ENCODE data around the gene PRPF40A. TPM values are rescaled to one million over a fixed set of nuclear protein-coding genes. Genes with fewer than 3 reads are reported as not detected.

Gene PRPF40A
- total and polyA plus RNA-seq, 2 of the 8 experiments (the other 6 are each of a cell fraction or from before 2014, with no cell fraction given) = 85.5 to 176 TPM

GRCh38 chr2:152611458-152612231, 105.6 kb downstream of the PRPF40A start:
- Histone ChIP-seq H3K79me1 (ENCODE audit: low read depth, low read length) (no peaks in the 10 kb centered on the region), H3K9ac (replicated peaks in 1 of 4; ENCODE audit: extremely low read depth in 1 of 4, low read depth in 3 of 4, low read length in 3 of 4) (no peak overlapping the region), H3K4me3 (ENCODE audit: extremely low read depth in 1 of 4, insufficient read depth in 2 of 4, low read depth in 3 of 4, low read length in 4 of 4) (no peak overlapping the region), H4K20me1 (replicated peaks in 1 of 2; ENCODE audit: control insufficient read depth in 1 of 2, insufficient read depth in 2 of 2, low read length in 2 of 2) (no peaks in the 10 kb centered on the region), H4K5ac (ENCODE audit: insufficient read length, low read depth, low read length) (no peak overlapping the region), H2AFZ (ENCODE audit: low read length) (no peak overlapping the region), H2BK12ac (ENCODE audit: low read depth, low read length) (no peak overlapping the region), H2AK5ac (ENCODE audit: low read depth, low read length) (no peak overlapping the region), H4K91ac (replicated peaks; ENCODE audit: insufficient read length, low read length) (no peak overlapping the region), H3K18ac (ENCODE audit: extremely low read depth, low read length) (no peak overlapping the region), H4K8ac (ENCODE audit: extremely low read depth, insufficient read depth, low read length) (no peak overlapping the region), H3K9me3 (ENCODE audit: insufficient read depth in 2 of 2, low read depth in 1 of 2, low read length in 1 of 2) (no peaks in the 10 kb centered on the region), H3K4ac (replicated peaks; ENCODE audit: insufficient read length, low read depth, low read length) (no peak overlapping the region), H3K4me1 (replicated peaks in 1 of 4; ENCODE audit: control insufficient read depth in 3 of 4, insufficient read depth in 4 of 4, low read length in 3 of 4) (no peaks in the 10 kb centered on the region), H3K56ac (replicated peaks; ENCODE audit: insufficient read length, low read depth, low read length) (no peak overlapping the region), H2BK5ac (ENCODE audit: low read depth, low read length) (no peak overlapping the region), H3K14ac (ENCODE audit: insufficient read length) (no peak overlapping the region), H3K4me2 (ENCODE audit: insufficient read depth in 1 of 2, low read depth in 2 of 2, low read length in 2 of 2) (no peak overlapping the region), H2BK15ac (ENCODE audit: low read length) (no peak overlapping the region), H2BK120ac (replicated peaks; ENCODE audit: low read depth, low read length) (no peak overlapping the region), H3K23ac (ENCODE audit: insufficient read length) (no peak overlapping the region), H3K27me3 (replicated peaks in 1 of 4; ENCODE audit: control insufficient read depth in 3 of 4, extremely low read depth in 1 of 4, insufficient read depth in 3 of 4, low read length in 3 of 4) (no peaks in the 10 kb centered on the region), H3K23me2 (ENCODE audit: low read depth, low read length) (no peaks in the 10 kb centered on the region), H2BK20ac (ENCODE audit: low read length) (no peak overlapping the region), H3K27ac (ENCODE audit: low read depth, low read length) (no peak overlapping the region), H3K79me2 (ENCODE audit: control insufficient read depth in 1 of 2, insufficient read depth in 2 of 2, low read length in 2 of 2) (no peaks in the 10 kb centered on the region), H3K36me3 (ENCODE audit: control insufficient read depth in 2 of 4, insufficient read depth in 4 of 4, low read length in 3 of 4) (peaks cover 0 to 35% (median 18%) of the 10 kb centered on the region in 4 experiments; a peak in 4 of 8 replicates)
- POLR2A ChIA-PET (ENCODE audit: partially characterized antibody) = no interaction called here
- DNase-seq (ENCODE audit: low read depth in 1 of 2, low spot score in 2 of 2) (no peak), FAIRE-seq (no peak)
- 80% methylated on average over 5 of the region's 5 CpGs; no CpG with 5 or more reads in 1 of the 2 experiments for WGBS, 2 experiments (ENCODE audit: extremely low coverage in 1 of 2, insufficient coverage in 1 of 2, insufficient read length in 1 of 2, insufficient replicate concordance in 2 of 2, low coverage in 1 of 2, low lambda C conversion rate in 2 of 2, missing lambda C conversion rate in 1 of 2)
- CTCF ChIA-PET (ENCODE audit: partially characterized antibody) = interaction anchor here (1.4 kb wide), 1 partner anchor 57 kb away, joined by 3 read pairs; no protein-coding TSS in a partner anchor
- no peak for TF ChIP-seq CBX5 (IDR thresholded peaks at IDR 0.05; ENCODE audit: low read depth, low read length)
- TF ChIP-seq SIN3A (conservative IDR thresholded peaks at IDR 0.05 in 1 of 2, IDR thresholded peaks at IDR 0.05 in 1 of 2; ENCODE audit: low read depth in 1 of 2, low read length in 2 of 2) = no peak
- peak in 1 of 2 experiments; percentile 8; a peak in 1 of 4 replicates for TF ChIP-seq RAD21 (IDR thresholded peaks at IDR 0.05 in 1 of 2, conservative IDR thresholded peaks at IDR 0.05 in 1 of 2; ENCODE audit: low read depth in 2 of 2, low read length in 2 of 2)
- TF ChIP-seq USF2 (IDR thresholded peaks at IDR 0.05; ENCODE audit: low read length) = no peak
- TF ChIP-seq SRF (IDR thresholded peaks at IDR 0.05; ENCODE audit: low read depth, low read length) = no peak
- no peak for TF ChIP-seq POLR2AphosphoS5 (IDR thresholded peaks at IDR 0.05; ENCODE audit: low read depth, low read length)
- TF ChIP-seq CEBPB (IDR thresholded peaks at IDR 0.05; ENCODE audit: low read depth, low read length) = peak; percentile 46; the same call in 1 of the 2 replicates
- TF ChIP-seq EGR1 (IDR thresholded peaks at IDR 0.05; ENCODE audit: borderline replicate concordance, low read depth, low read length) = no peak
- TF ChIP-seq CTBP2 (IDR thresholded peaks at IDR 0.05; ENCODE audit: borderline replicate concordance, insufficient read depth, insufficient read length, low read length) = no peak
- no peak for TF ChIP-seq GTF2F1 (IDR thresholded peaks at IDR 0.05; ENCODE audit: borderline replicate concordance, low read depth, low read length)

All from H1 (cell line).